Measurements from ENCODE around the gene TMF1. TPM values are rescaled to one million over a fixed set of nuclear protein-coding genes. Genes with fewer than 3 reads are reported as not detected.

The TMF1 gene
- total and polyA plus RNA-seq, 12 donors, result 6.0 to 23.2 (median 20.1) TPM

DNA sequence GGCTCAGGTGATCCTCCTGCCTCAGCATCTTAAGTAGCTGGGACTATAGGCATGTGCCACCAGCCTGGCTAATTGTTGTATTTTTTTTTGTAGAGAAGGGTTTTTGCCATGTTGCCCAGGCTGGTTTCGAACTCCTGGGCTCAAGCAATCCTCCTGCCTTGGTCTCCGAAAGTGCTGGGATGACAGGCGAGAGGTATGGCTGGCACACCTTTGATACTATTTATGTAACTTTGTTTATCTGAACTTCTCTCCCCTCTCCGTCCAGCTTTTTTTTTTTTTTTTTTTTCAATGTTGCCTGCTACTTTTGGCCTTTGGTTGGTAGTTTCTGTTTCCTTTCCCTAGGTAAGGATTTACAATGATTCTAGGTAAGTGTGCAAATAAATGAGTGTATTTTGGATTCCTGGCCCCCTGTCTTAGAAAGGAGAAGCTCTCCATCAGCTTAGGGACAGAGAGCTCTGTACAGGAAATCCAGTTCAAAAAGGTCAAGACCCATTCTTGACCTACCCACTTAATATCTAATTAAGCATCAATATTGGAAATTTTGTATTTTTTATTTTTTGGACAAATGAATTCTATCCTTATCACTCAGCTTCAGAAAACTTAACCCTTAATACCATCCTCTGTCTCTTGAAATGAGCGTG lies 39.4 kb upstream of the TMF1 start:
- WGBS, 2 donors, result 50 to 61% methylated on average over 5 of the region's 5 CpGs
- Histone ChIP-seq H3K36me3 (peaks cover 0 to 39% (median 0%) of the 10 kb centered on the region in 9 donors), H3K4me1 (peaks cover 18 to 100% (median 96%) of the 10 kb centered on the region in 9 donors), H3K4me3 (peak overlapping the region in 2 of 10 donors; percentile 6 to 9), H3K27ac (peak overlapping the region in 8 of 10 donors; percentile 50 to 96 (median 60)), H3K9me3 (no peaks in the 10 kb centered on the region), H3K27me3 (no peaks in the 10 kb centered on the region)
- no peak for DNase-seq
- no peak for ATAC-seq
- TF ChIP-seq, protein P1, sequence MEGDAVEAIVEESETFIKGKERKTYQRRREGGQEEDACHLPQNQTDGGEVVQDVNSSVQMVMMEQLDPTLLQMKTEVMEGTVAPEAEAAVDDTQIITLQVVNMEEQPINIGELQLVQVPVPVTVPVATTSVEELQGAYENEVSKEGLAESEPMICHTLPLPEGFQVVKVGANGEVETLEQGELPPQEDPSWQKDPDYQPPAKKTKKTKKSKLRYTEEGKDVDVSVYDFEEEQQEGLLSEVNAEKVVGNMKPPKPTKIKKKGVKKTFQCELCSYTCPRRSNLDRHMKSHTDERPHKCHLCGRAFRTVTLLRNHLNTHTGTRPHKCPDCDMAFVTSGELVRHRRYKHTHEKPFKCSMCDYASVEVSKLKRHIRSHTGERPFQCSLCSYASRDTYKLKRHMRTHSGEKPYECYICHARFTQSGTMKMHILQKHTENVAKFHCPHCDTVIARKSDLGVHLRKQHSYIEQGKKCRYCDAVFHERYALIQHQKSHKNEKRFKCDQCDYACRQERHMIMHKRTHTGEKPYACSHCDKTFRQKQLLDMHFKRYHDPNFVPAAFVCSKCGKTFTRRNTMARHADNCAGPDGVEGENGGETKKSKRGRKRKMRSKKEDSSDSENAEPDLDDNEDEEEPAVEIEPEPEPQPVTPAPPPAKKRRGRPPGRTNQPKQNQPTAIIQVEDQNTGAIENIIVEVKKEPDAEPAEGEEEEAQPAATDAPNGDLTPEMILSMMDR (IDR thresholded peaks at IDR 0.05), result no peak
- intact Hi-C loops (cut with DNase I), result no loop called here

DNA sequence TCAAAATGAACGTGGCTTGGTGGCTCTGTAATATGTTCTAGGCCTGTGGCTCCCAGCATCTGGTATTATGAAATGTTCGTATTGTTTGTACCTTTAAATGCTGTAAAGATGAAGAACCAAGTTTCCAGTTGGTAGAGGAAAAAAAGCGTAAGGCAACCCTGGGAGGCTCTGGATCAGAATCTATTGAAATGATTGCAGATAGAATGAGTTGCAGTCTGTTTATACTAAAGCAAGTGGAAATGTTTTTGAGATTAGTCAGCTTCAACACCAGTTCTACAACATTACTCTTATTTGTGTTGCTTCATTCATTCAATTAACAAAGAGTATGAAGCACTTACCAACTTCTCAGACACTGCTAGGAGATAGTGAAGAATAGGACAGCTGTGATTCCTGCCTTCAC lies 37.9 kb upstream of the TMF1 start:
- Histone ChIP-seq H3K4me1 (peaks cover 18 to 94% (median 90%) of the 10 kb centered on the region in 9 donors), H3K27me3 (no peaks in the 10 kb centered on the region), H3K9me3 (no peaks in the 10 kb centered on the region), H3K4me3 (no peak overlapping the region), H3K27ac (peak overlapping the region in 4 of 10 donors; percentile 13 to 96 (median 66)), H3K36me3 (peaks cover 0 to 31% (median 0%) of the 10 kb centered on the region in 9 donors)
- TF ChIP-seq, protein P1 (IDR thresholded peaks at IDR 0.05), result no peak
- intact Hi-C loops (cut with DNase I), result no loop called here
- DNase-seq (no peak), ATAC-seq (no peak)
- 59 to 61% methylated on average over 3 of the region's 3 CpGs for WGBS, 2 donors

DNA sequence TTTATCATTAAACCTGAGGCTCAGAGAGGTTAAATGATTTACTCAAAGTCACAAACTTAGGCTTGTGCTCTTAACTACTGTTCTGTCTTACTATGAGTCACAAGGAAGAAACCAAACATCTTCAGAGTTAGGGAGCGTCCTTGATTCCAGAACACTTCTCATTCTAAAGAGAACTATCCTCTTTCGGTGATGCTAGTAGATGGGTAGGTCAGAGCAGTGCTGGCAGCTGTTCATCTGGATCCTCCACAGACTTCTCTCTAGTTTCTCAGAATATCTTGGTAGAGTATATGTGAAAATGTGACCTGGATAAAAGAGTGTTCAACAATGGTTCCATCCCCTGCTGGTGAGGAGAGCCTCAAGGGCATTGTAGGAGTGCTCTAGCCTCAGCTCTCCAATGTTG lies 35.9 kb upstream of the TMF1 start:
- H3K36me3 ChIP-seq, result peaks cover 0 to 15% (median 0%) of the 10 kb centered on the region in 9 donors
- TF ChIP-seq, protein P1 (IDR thresholded peaks at IDR 0.05), result no peak
- DNase-seq (no peak), ATAC-seq (no peak)
- H3K4me3 ChIP-seq, result peak overlapping the region in 7 of 10 donors; percentile 3 to 94 (median 91)
- peaks cover 16 to 90% (median 87%) of the 10 kb centered on the region in 9 donors for H3K4me1 ChIP-seq
- peak overlapping the region in 9 of 10 donors; percentile 37 to 97 (median 96) for H3K27ac ChIP-seq
- no peaks in the 10 kb centered on the region for H3K9me3 ChIP-seq
- intact Hi-C loops (cut with DNase I), result no loop called here
- 38 to 51% methylated on average over 2 of the region's 2 CpGs for WGBS, 2 donors
- no peaks in the 10 kb centered on the region for H3K27me3 ChIP-seq

DNA sequence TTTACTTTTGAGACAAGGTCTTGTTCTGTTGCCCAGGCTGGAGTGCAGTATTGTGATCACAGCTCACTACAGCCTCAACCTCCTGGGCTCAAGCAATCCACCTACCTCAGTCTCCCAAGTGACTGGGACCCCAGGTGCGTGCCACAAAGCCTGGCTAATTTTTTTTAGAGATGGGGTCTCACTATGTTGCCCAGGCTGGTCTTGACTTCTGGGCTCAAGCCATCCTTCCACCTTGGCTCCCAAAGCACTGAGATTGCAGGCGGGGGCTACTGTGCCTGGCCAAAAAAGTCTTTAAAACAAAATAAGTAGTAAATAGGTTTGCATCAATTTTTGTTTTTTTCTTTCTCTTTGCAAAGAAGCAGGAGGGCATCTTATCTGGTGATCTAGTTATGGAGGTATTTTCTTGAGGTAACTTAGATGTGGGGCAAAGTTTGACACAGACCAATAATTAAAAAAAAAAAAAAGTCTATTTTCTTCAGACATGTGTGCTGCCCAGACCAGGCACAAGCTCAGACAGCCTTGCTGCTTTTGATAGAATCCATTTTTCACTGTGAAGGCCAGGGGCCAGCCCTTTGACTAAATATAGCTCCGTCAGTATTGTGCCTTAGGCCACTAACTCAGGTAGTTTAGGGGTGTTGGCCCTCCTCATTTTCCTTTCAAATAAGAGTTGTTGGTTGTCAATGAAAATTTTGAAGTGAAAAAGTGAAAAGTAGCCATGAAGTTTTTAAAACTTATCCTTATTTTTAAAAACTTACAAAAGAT lies 35.1 kb upstream of the TMF1 start:
- DNase-seq (no peak), ATAC-seq (peak in 1 of 8 donors; percentile 34)
- intact Hi-C loops (cut with DNase I), result no loop called here
- 68 to 78% methylated on average over 3 of the region's 3 CpGs for WGBS, 2 donors
- TF ChIP-seq, protein P1 (IDR thresholded peaks at IDR 0.05), result no peak
- Histone ChIP-seq H3K9me3 (no peaks in the 10 kb centered on the region), H3K27me3 (no peaks in the 10 kb centered on the region), H3K36me3 (peaks cover 0 to 12% (median 0%) of the 10 kb centered on the region in 9 donors), H3K4me1 (peaks cover 17 to 90% (median 87%) of the 10 kb centered on the region in 9 donors), H3K4me3 (peak overlapping the region; percentile 20 to 94 (median 91)), H3K27ac (peak overlapping the region; percentile 91 to 97 (median 96))
